Endothelial cell of umbilical vein (primary cell): ENCODE results near the gene HAND1. TPM values are rescaled to one million over a fixed set of nuclear protein-coding genes. Genes with fewer than 3 reads are reported as not detected.

Experiments used
- BruUV-seq: library from RNA; stranded (reverse); fragments of 400-500 nt; replicated peaks from 2 replicates; lab custom pipeline; 2021; lab: Mats Ljungman, UMichigan
- CTCF ChIA-PET: fragments of 300-600, 350-600 bp; sonication (Branson Sonifier 250); formaldehyde crosslinking; loops from one replicate; lab custom pipeline; 2021; ENCODE audit warnings: antibody characterized with exemption, inconsistent platforms; lab: Charles Lee
- POLR2A ChIA-PET: fragments of 300-600, 350-600 bp; sonication (Branson Sonifier 250); formaldehyde crosslinking; loops from one replicate; lab custom pipeline; 2021; ENCODE audit warnings: antibody characterized with exemption, inconsistent platforms; lab: Charles Lee
- DNase-seq: peaks from one replicate; pipeline ENCODE4 v3.0.0-alpha.2; 2011; ENCODE audit warnings: low read depth, low spot score
- FAIRE-seq: peaks from 2 replicates; lab custom pipeline; 2011; peaks lifted over from hg19 to GRCh38; lab: Jason Lieb, UNC
- H2AFZ ChIP-seq: 2 replicates; pipeline ENCODE4 v1.6.0; 2012; ENCODE audit warnings: low read depth, low read length, control low read depth, inconsistent platforms
- H3K27ac ChIP-seq: 2 replicates; pipeline ENCODE4 v1.5.1; 2011; ENCODE audit warnings: low read depth, mild to moderate bottlenecking, control low read depth, low read length, moderate library complexity; ENCODE audit not compliant: insufficient read depth
- H3K27me3 ChIP-seq, 2 experiments: 2 replicates each; pipeline versions ENCODE4 v1.6.0 to v1.6.1; 2011; ENCODE audit warnings: low read length in 2 of 2, mixed read lengths in 1 of 2; ENCODE audit not compliant: control insufficient read depth in 2 of 2, insufficient read depth in 2 of 2
- H3K36me3 ChIP-seq, 2 experiments: 2 replicates in 1 of 2; 3 replicates in 1 of 2; pipeline ENCODE4 v1.5.1; 2011; ENCODE audit warnings: low read length in 2 of 2, mild to moderate bottlenecking in 1 of 2, moderate library complexity in 1 of 2; ENCODE audit not compliant: control insufficient read depth in 2 of 2, insufficient read depth in 2 of 2; ENCODE audit errors: extremely low read depth in 1 of 2
- H3K4me1 ChIP-seq: 3 replicates; pipeline ENCODE4 v1.5.1; 2011; ENCODE audit warnings: mild to moderate bottlenecking, low read length; ENCODE audit not compliant: control insufficient read depth, insufficient read depth; ENCODE audit errors: extremely low read depth
- H3K4me2 ChIP-seq: 2 replicates; pipeline ENCODE4 v1.6.1; 2011; ENCODE audit warnings: low read length, control low read depth, mixed read lengths; ENCODE audit not compliant: insufficient read depth
- H3K4me3 ChIP-seq, 3 experiments: fragments of 200-600 bp in 1 of 3; sonication (generic), shearing (Covaris generic) in 1 of 3; replicated peaks in 1 of 3; 2 replicates each; pipeline ENCODE4 v1.5.1; 2011 to 2016; ENCODE audit warnings: control low read depth in 3 of 3, low read length in 3 of 3, mild to moderate bottlenecking in 2 of 3, inconsistent platforms in 1 of 3, low read depth in 1 of 3, moderate library complexity in 1 of 3; ENCODE audit not compliant: insufficient read depth in 1 of 3
- H3K79me2 ChIP-seq: 2 replicates; pipeline ENCODE4 v1.6.0; 2012; ENCODE audit warnings: low read length, inconsistent platforms; ENCODE audit not compliant: control insufficient read depth, insufficient read depth
- H3K9ac ChIP-seq: replicated peaks from 2 replicates; pipeline ENCODE3; 2011; ENCODE audit warnings: low read length, control low read depth; ENCODE audit not compliant: insufficient read depth; ENCODE audit errors: extremely low read depth
- H3K9me1 ChIP-seq: replicated peaks from 3 replicates; pipeline ENCODE4 v1.6.0; 2011; ENCODE audit warnings: mild to moderate bottlenecking, low read length; ENCODE audit not compliant: control insufficient read depth, insufficient read depth; ENCODE audit errors: extremely low read depth
- H3K9me3 ChIP-seq: replicated peaks from 2 replicates; pipeline ENCODE4 v1.5.1; 2012; ENCODE audit warnings: low read length, inconsistent platforms; ENCODE audit not compliant: control insufficient read depth, insufficient read depth
- H4K20me1 ChIP-seq: replicated peaks from 2 replicates; pipeline ENCODE3; 2011; ENCODE audit warnings: mild to moderate bottlenecking, low read length; ENCODE audit not compliant: control insufficient read depth, insufficient read depth; ENCODE audit errors: extremely low read depth
- EZH2 ChIP-seq: IDR thresholded peaks from 2 replicates; pipeline ENCODE4 v1.6.1; 2012; ENCODE audit warnings: borderline replicate concordance, low read depth, mild to moderate bottlenecking, moderate library complexity, low read length, inconsistent platforms; ENCODE audit not compliant: severe bottlenecking
- FOS ChIP-seq: IDR thresholded peaks from 2 replicates; pipeline ENCODE4 v1.6.1; 2011; ENCODE audit warnings: mild to moderate bottlenecking, low read length, moderate library complexity, borderline replicate concordance; ENCODE audit not compliant: insufficient read depth
- GATA2 ChIP-seq: IDR thresholded peaks from 2 replicates; pipeline ENCODE4 v1.7.0; 2011; ENCODE audit warnings: low read depth, mild to moderate bottlenecking, moderate library complexity, mixed read lengths, low read length; ENCODE audit not compliant: insufficient read length, insufficient read depth
- JUN ChIP-seq: IDR thresholded peaks from 2 replicates; pipeline ENCODE4 v1.6.1; 2011; ENCODE audit warnings: borderline replicate concordance, low read depth; ENCODE audit not compliant: insufficient read length, insufficient read depth
- MYC ChIP-seq: IDR thresholded peaks from one replicate; pipeline ENCODE4 v1.6.1; 2011; ENCODE audit warnings: mild to moderate bottlenecking, low read depth, low read length
- POLR2A ChIP-seq: IDR thresholded peaks from 2 replicates; pipeline ENCODE4 v1.6.1; 2012; ENCODE audit warnings: low read depth, mild to moderate bottlenecking, control low read depth, low read length
- POLR2AphosphoS5 ChIP-seq: IDR thresholded peaks from 2 replicates; pipeline ENCODE4 v1.6.1; 2012; ENCODE audit warnings: low read depth, mild to moderate bottlenecking, control low read depth, low read length, moderate library complexity; ENCODE audit not compliant: insufficient read depth
- dilution Hi-C: fragments of 300-500 bp; cut with MboI; formaldehyde crosslinking; loops from one replicate; pipeline ENCODE4 v1.15.0; 2019; ENCODE audit warnings: low sequenced_read_pairs; ENCODE audit not compliant: extremely low pct_ligation_motif_present
- intact Hi-C: fragments of 100-400 bp; cut with micrococcal nuclease; formaldehyde crosslinking; loops from one replicate; pipeline ENCODE4 v1.10.0; 2022
- polyA plus RNA-seq, 4 experiments: library from polyadenylated mRNA; depleted of rRNA in 3 of 4; stranded (reverse) in 3 of 4; unstranded in 1 of 4; fragments of >200 nt; gene quantifications; 2 replicates each; pipeline versions ENCODE4 v1.2.1 to v1.2.3, GENCODE V29; 2011 to 2012; ENCODE audit warnings: missing spikeins in 1 of 4
- total RNA-seq: library from RNA; stranded (reverse); gene quantifications from 2 replicates; pipeline ENCODE4 v1.2.3, GENCODE V29; 2021
- TF ChIP-seq, protein P1 (sequence below): IDR thresholded peaks from 2 replicates; pipeline ENCODE4 v1.6.1; 2011; ENCODE audit not compliant: insufficient read depth, insufficient read length
- TF ChIP-seq, protein P2 (sequence below), 2 donors: IDR thresholded peaks; 1 replicate in 1 of 2; 2 replicates in 1 of 2; pipeline ENCODE4 v1.5.1; 2011; ENCODE audit warnings: low read length in 2 of 2, mild to moderate bottlenecking in 2 of 2, moderate library complexity in 2 of 2, control low read depth in 1 of 2, inconsistent platforms in 1 of 2, low read depth in 1 of 2; ENCODE audit not compliant: insufficient read depth in 1 of 2; ENCODE audit errors: extremely low read depth in 1 of 2

Gene HAND1
- total and polyA plus RNA-seq, 2 donors (not counting 3 experiments of a cell fraction or from before 2014, with no cell fraction given): not detected

DNA sequence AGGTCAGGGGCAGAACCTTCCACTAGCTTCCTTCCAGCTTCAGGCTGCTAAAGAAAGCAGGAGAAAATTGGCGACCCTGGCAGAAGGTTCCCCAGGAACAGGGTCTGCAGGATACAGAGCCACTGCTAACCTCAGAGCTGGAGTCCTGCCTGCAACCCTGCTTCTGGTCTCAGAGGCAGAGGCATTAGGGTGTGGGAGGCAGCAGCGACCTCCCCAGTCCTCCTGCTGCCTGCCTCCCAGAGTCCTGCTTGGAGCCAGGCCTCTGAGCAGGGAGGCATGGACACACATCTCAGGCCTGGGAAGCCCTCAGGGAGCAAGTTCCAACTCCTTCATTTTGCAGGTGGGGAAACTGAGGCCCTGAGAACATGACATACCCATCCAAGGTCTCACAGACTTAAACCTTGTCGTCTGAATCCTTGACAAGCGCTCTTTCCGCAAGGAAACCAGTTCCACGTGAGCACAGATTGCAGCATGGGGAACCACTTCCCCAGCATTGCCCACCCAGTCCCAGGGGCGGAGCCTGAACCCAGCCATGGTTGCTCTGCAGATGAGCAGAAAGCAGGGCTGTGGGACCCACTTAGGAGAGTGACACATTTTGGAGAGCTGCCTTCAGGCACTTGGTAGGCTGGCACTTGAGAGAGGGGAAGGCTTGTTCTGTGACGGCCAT, 28.2 kb upstream of the HAND1 start:
- ChIA-PET CTCF (interaction anchor here (2.6 to 8.9 kb wide), 2 partner anchors 15 to 16 kb away, joined by 10 to 48 read pairs; no protein-coding TSS in a partner anchor), POLR2A (no interaction called here)
- no peak overlapping the region for H3K4me2 ChIP-seq
- H3K9ac ChIP-seq: no peak overlapping the region
- H3K27ac ChIP-seq: no peak overlapping the region
- DNase-seq (no peak), FAIRE-seq (no peak)
- H3K9me3 ChIP-seq: no peaks in the 10 kb centered on the region
- no peaks in the 10 kb centered on the region for H3K36me3 ChIP-seq
- H3K4me3 ChIP-seq: no peak overlapping the region
- peaks cover 0 to 9% of the 10 kb centered on the region in 2 experiments for H3K27me3 ChIP-seq
- no peak for TF ChIP-seq FOS
- no peak for TF ChIP-seq MYC
- TF ChIP-seq, protein P1, sequence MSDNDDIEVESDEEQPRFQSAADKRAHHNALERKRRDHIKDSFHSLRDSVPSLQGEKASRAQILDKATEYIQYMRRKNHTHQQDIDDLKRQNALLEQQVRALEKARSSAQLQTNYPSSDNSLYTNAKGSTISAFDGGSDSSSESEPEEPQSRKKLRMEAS: no peak
- no peak for TF ChIP-seq POLR2A
- no peak for TF ChIP-seq EZH2
- no peak for TF ChIP-seq JUN
- TF ChIP-seq GATA2: no peak
- TF ChIP-seq POLR2AphosphoS5: no peak
- TF ChIP-seq, protein P2, sequence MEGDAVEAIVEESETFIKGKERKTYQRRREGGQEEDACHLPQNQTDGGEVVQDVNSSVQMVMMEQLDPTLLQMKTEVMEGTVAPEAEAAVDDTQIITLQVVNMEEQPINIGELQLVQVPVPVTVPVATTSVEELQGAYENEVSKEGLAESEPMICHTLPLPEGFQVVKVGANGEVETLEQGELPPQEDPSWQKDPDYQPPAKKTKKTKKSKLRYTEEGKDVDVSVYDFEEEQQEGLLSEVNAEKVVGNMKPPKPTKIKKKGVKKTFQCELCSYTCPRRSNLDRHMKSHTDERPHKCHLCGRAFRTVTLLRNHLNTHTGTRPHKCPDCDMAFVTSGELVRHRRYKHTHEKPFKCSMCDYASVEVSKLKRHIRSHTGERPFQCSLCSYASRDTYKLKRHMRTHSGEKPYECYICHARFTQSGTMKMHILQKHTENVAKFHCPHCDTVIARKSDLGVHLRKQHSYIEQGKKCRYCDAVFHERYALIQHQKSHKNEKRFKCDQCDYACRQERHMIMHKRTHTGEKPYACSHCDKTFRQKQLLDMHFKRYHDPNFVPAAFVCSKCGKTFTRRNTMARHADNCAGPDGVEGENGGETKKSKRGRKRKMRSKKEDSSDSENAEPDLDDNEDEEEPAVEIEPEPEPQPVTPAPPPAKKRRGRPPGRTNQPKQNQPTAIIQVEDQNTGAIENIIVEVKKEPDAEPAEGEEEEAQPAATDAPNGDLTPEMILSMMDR (IDR thresholded peaks at IDR 0.05; ENCODE audit: extremely low read depth in 1 of 2, insufficient read depth in 1 of 2, low read depth in 1 of 2, low read length in 2 of 2): no peak
- no peaks in the 10 kb centered on the region for H3K79me2 ChIP-seq
- no TSS peak for BruUV-seq
- no peaks in the 10 kb centered on the region for H4K20me1 ChIP-seq
- H3K4me1 ChIP-seq: no peaks in the 10 kb centered on the region
- no peaks in the 10 kb centered on the region for H3K9me1 ChIP-seq
- intact Hi-C loops: no loop called here
- H2AFZ ChIP-seq: no peak overlapping the region
- dilution Hi-C loops: no loop called here
